GM06990 (cell line): ENCODE results near the gene INO80C.
"Not testable (repeated sequence)": the region's sequence is repeated elsewhere in the genome, so short reads cannot be mapped to it uniquely, and the experiment has no call there.

Source experiments
- DNase-seq: peaks from one replicate; pipeline ENCODE4 v3.0.0-alpha.2; 2011; ENCODE audit not compliant: insufficient read length; ENCODE audit errors: extremely low read depth
- H3K27me3 ChIP-seq: replicated peaks from 2 replicates; pipeline ENCODE4 v1.6.0; 2011; ENCODE audit warnings: low read length; ENCODE audit not compliant: control insufficient read depth, insufficient read depth
- H3K36me3 ChIP-seq: 2 replicates; pipeline ENCODE4 v1.5.1; 2011; ENCODE audit warnings: low read length; ENCODE audit not compliant: control insufficient read depth, insufficient read depth
- H3K4me3 ChIP-seq: replicated peaks from 2 replicates; pipeline ENCODE4 v1.5.1; 2011; ENCODE audit warnings: low read depth, mild to moderate bottlenecking, control low read depth, low read length
- TF ChIP-seq, protein P1 (sequence below): IDR thresholded peaks from 2 replicates; pipeline ENCODE4 v1.5.1; 2011; ENCODE audit warnings: low read length, control low read depth, mild to moderate bottlenecking, inconsistent platforms; ENCODE audit not compliant: insufficient read depth, poor library complexity, severe bottlenecking

The INO80C gene

DNA sequence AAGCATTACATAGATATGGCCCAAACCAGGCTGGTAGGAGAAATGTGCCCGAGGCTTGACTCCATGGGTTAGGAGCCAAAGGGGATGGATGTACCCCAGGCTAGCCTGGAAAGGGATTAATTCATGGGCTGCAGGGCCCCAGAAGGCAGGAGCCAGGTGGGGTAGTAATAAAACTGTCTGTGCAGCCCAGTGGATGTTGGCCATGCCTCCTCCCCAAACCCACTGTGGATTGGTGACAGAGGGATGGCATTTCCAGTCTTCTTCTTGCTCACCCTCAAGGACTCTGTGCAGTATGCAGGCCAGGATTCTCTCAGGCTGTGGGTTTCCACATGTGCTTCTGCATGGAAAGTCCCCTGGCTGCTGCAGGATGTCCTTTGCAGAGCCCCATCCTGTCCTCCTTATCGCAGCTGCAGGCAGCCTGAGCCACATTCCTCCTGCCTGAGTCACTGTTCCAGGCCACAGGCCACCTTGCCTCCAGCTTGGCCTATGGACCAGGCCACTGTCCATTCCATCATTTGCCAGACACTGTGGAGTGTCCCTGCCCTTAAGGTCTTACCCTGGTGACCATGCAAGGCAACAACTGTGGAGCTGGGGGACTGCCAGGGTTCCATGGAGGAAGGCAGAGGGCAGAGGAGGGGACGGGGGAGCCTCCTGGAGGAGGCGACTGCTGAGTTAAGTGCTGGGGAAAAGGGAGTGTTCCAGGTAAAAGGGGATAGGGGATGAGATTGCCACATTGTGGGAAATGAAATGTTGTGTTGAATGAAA, 38.9 kb downstream of the INO80C start:
- Histone ChIP-seq H3K27me3 (no peaks in the 10 kb centered on the region), H3K36me3 (no peaks in the 10 kb centered on the region), H3K4me3 (no peak overlapping the region)
- TF ChIP-seq, protein P1, sequence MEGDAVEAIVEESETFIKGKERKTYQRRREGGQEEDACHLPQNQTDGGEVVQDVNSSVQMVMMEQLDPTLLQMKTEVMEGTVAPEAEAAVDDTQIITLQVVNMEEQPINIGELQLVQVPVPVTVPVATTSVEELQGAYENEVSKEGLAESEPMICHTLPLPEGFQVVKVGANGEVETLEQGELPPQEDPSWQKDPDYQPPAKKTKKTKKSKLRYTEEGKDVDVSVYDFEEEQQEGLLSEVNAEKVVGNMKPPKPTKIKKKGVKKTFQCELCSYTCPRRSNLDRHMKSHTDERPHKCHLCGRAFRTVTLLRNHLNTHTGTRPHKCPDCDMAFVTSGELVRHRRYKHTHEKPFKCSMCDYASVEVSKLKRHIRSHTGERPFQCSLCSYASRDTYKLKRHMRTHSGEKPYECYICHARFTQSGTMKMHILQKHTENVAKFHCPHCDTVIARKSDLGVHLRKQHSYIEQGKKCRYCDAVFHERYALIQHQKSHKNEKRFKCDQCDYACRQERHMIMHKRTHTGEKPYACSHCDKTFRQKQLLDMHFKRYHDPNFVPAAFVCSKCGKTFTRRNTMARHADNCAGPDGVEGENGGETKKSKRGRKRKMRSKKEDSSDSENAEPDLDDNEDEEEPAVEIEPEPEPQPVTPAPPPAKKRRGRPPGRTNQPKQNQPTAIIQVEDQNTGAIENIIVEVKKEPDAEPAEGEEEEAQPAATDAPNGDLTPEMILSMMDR: no peak
- DNase-seq: no peak

DNA sequence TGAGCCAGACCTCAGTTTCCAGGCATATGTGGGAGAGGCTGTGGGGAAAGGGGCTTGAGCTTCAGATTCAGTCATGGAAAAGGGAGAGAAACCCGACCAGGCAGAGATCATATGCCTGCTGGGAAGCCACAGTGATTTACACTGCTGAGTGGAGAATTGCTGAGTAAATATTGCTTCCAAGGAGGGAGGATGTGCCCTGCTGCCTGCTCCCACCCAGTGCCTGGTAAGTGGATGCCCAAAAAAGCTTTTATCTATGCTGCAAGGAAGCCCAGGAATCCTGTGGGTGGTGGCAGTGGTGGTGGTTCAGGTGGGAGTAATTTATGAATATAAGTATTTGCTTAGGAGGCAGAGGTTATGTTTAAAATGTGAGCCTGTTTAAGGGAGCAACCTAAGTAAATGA, 39.5 kb downstream of the INO80C start:
- TF ChIP-seq, protein P1: no peak
- DNase-seq: no peak

DNA sequence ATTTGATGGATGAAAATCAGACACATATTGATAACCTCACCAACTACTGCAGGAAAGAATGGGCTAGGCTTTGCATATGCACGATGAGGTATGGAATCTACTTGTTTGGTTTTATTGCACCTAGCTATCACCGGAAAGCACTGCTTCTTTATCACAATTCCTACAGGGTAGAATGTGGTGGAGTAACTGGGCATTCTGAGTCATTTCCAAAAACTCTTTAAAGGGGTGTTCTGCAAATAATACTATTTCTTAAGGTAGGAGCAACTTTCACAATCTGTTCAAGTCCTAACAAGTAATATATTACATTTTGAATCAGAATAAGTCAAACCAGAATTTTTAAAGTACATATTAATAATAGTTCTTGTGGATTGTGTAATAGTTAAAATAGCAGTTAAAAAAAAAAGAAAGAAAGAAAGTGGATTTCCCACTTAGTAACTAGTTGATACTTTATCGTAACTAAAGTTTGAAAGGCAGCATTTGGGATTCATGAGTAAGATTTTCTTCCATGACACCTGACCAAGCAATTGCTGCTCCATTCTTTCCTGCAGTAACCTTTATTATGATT, 40.5 kb downstream of the INO80C start:
- H3K36me3 ChIP-seq: no peaks in the 10 kb centered on the region
- H3K4me3 ChIP-seq: no peak overlapping the region
- H3K27me3 ChIP-seq: no peaks in the 10 kb centered on the region
- TF ChIP-seq, protein P1: no peak
- no peak for DNase-seq

More for the DNA sequence above, 39.5 kb downstream of the INO80C start:
- Histone ChIP-seq H3K4me3 (no peak overlapping the region), H3K36me3 (no peaks in the 10 kb centered on the region), H3K27me3 (no peaks in the 10 kb centered on the region)

DNA sequence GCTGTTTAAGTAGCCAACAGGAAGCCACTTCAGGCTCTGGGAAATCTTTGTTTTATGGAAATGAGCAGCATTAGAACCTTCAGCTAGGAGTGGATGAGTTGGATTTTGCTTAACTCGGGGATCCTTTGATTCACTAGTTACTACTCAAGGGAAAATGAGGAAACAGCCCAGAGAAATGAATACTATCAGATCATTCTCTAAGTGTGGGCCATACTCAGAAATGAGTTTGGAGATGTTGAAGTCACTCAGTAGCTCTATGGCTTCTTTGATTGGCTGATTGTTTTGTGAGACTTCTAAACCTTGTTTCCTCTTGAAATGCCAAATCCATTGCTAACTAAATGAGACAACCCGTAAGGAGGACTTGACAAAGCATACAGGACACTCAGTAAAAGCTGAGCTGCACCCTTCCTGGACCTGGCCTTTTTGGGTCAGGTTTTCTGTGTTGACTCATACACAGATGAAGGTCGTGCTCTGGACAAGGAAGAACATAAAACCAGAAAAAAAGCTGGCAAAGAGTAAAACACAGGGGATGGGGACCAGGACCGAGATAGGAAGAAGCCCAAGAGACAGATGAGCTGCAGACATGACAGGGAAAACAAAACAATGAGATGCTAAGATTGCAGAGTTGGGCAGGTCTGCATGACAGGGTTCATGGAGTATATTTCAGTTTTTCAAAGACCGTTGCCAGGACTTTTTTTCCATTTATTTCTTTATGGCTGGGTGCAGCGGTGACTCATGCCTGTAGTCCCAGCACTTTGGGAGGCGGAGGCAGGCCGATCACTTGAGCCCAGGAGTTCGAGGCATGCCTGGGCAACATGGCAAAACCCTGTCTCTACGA, 41.6 kb downstream of the INO80C start:
- Histone ChIP-seq H3K36me3 (no peaks in the 10 kb centered on the region), H3K27me3 (no peaks in the 10 kb centered on the region), H3K4me3 (no peak overlapping the region)
- TF ChIP-seq, protein P1: no peak
- DNase-seq: no peak

DNA sequence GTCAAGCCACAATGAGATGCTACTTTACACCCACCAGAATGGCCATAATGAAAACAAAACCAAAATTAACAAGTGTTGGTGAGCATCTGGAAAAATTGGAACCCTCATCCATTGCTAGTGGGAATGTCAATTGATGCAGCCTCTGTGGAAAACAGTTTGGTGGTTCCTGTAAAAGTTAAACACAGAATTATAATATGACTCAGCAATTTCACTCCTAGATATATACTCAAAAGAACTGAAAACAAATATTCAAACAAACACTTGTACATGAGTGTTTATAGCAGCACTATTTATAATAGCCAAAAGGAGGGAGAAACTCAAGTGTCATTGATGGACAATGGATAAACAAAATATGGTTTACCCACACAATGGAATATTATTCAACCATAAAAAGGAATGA, 43.0 kb downstream of the INO80C start:
- TF ChIP-seq, protein P1: no peak
- Histone ChIP-seq H3K36me3 (no peaks in the 10 kb centered on the region), H3K27me3 (no peaks in the 10 kb centered on the region), H3K4me3 (no peak overlapping the region)
- DNase-seq: no peak

DNA sequence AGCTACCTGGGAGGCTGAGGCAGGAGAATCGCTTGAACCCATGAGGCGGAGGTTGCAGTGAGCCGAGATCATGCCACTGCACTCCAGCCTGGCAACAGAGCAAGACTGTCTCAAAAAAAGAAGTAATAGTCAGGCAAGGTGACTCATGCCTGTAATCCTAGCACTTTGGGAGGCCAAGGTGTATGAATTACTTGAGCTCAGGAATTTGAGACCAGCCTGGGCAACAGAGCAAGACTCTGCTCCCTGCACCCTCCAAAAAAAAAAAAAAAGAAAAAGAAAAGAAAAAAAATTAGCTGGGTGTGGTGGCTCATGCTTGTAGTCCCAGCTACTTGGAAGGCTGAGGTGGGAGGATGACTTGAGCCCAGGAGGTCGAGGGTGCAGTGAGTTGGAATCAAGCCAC, 44.7 kb downstream of the INO80C start:
- not testable (repeated sequence) for DNase-seq, H3K36me3 ChIP-seq, H3K27me3 ChIP-seq, H3K4me3 ChIP-seq
